Activated CD8-positive, alpha-beta memory T cell treated with anti-CD3 and anti-CD28 coated beads for 4 hours (primary cell): ENCODE measurements around the gene NR3C2.
"Not testable (repeated sequence)": the region's sequence is repeated elsewhere in the genome, so short reads cannot be mapped to it uniquely, and the experiment has no call there.

Experiments used
- DNase-seq, 2 donors: peaks; one replicate each; pipeline ENCODE4 v3.0.0-alpha.2; 2020; ENCODE audit warnings: low read depth in 2 of 2

The NR3C2 gene

DNA sequence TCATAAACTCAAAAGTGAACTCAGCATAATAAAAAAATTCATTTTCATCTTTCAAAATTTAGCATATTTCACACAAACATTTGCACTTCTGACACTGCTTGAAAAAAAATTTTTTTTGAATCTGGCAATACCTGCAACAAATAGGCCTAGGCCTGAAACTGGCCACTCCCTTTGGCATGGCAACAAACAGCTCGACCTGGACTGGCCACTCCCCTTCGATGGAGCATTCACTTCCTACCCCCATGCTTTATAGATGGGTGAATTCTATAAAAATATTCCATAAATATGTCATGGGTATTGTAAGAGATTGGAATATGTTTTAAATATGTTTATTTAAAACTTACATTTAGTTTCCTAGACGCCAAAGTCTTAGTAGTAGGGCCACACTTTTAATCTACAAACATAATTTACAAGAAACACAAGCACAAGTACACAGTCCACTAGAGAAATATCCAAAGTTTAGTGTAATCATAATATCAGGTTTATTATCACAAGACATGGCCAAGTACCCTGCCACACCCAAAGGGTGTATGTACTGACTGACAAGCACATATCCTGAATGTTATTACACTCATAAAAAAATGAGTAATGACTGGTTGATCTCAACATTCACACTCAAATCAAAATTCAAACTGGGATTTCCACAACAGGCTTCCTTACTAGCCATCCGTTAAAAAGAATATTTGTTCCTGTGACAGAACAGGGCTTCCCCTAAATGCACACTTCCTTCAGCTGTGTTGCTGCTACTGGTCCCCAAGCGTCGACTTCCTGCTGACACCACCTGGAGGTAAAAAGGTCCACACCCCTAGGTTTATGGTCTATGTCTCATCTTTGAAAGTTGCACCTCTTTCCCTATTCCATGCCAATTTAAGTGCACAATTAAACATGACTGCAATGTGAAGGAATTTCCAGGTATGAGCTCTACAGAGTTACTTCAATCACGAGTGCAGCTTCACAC lies 271.5 kb downstream of the NR3C2 start:
- DNase-seq = no peak

DNA sequence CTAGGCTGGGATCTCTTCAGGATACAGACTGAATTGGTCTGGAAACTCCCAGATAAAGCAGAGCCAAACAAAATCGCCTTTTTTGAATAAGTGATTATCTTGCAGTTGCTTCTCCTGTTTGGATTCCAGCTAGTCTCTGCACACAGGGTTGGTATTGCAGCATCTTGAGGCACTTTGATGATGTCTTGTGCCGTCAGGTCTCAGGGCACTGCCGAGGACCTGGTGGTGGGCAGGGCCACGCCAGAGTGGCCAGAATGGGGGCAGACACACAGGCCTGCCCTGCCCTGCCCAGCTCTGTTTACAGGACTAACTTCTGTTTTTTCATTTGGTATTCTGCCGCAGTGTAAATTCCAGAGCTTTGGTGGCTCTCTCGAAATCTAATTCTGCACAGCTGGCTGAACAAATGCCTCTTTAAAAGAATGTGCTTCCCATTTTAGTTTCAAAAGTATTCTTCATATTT lies 276.1 kb downstream of the NR3C2 start:
- DNase-seq = no peak

DNA sequence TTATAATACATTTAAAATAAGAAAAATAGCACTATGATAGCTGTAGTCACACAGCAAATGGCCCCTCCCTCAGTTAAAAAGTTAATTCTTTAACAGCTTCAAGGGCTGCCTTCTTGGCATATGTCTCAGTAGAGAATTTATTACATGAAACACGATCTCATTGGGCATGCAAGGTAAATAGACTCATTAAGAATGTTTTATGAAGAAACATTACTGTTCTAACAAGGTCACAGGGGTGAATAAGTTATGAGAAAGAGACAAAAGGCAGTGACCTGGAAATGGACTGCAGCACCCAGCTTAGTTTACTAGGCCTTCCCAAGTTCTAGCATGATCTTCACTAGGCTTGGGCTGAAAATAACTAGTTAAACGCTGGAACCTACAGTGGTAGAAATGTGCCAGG lies 277.7 kb downstream of the NR3C2 start:
- no peak for DNase-seq

DNA sequence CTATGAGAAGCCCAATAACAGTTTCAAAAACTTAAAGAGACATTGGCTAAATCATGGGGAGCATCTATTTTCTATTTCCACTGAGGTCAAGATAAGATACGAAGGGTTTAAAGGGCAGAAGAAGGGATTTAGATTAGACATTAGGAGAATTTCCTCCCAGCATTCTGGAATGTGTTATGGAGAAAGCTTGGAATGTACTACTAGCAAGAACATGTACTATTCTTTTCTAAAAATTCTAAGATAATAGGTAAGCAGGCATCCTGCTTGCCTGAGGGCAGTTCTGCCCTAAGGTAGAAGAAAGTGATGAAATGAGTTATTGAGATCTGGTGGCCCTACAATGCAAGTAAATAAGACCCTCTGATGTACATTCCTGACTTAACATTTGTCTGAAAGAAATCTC lies 279.2 kb downstream of the NR3C2 start:
- no peak for DNase-seq

DNA sequence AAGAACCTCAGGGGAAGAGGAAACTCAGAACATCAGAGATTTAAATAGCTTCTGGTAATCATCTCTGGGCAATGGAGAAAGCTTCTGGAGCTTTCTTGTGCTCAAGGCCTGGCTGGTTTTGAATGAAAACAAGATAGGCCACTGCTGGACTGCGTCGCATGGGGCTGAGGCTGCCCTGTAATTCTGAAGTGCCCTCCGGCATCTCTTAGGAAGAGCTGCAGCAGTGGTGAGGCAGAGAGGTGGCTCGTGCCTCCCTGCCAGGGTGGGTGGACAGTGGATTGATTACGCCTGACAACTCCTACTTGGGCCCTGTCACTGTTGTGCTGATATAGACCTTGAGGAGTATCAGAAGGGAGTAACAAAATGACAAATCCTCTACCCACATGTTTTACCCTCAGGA lies 279.7 kb downstream of the NR3C2 start:
- DNase-seq = no peak

DNA sequence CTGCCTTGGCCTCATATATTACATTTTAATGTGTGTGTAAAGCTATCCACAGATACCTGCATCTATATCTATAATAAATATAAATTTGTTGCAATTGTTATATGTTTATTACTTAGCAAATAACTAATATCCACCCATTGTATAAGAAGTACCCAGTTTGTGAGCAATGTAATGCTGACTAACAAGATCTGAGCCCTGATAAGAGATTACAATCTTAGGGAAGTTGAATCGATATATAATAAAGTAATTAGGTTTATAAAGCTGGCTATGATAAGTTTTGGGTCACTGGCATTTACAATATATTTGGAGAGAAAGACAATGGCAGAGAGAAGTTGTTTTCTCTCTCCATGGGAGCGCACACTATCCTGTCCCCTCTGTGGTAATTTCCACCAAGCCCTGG lies 280.6 kb downstream of the NR3C2 start:
- DNase-seq = no peak

DNA sequence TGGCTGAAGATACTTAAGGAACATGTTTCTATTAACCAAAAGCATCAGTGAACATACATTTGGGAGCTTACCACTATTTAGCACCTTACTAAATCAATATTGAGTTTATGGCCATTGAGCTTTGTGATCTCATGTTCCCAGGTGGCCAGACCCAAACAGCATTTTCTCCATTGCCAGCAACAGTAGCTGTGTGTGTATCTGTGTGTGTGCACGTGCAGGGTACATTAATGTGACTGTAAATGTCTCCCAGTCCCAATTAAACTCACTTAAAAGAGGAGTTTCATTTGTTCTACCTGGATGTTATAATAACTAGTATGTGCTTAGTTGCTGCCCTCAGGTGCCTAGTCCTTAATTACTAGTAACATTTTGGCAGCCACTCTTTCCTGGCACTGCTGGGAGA lies 282.4 kb downstream of the NR3C2 start:
- no peak for DNase-seq

DNA sequence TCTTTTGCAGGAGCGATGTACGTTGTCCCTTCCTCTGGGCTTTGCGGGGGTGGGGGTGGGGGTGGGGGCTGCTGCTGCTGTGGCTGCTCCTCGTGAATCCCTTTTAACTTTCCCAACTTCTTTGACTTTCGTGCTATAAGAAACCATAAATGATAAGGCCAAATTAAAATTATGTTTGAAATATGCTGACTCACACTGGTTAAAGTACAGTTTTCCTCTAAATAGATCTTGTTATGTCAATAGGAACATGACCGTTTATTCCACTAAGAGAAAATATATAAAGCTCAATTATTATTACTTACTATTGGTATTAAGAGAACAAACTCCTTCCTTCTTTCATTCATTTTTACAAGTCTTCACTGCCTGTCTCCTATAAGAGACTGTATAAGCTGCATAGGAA lies 287.4 kb downstream of the NR3C2 start:
- no peak for DNase-seq

DNA sequence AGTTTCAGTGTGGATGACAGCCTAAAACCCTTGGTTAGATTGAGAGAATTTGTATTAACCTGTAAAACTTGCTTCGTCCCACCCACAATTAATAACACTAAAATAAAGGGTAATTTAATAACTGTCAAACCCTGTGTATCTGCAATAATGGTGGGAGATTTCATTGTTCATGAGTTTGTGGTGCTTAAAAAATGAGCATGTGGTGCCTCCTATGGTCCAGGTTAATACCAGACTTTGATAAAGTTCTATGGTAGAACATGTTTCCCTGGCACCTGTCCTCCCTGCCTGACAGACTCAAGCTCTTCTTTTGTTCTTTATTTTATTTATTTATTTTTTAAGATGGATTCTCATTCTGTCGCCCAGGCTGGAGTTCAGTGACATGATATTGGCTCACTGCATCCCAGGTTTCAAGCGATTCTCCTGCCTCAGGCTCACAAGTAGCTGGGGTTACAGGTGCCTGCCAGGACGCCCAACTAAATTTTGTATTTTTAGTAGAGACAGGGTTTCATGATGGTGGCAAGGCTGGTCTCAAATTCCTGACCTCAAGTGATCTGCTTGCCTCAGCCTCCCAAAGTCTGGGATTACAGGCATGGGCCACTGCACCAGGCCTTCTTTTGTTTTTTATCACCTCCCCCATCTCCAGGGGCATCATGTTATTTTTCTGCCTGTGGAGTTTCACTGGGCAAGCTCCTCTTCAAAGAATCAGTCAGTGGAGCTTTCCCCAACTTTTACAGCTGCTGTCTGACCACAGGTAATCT lies 289.2 kb downstream of the NR3C2 start:
- no peak for DNase-seq

DNA sequence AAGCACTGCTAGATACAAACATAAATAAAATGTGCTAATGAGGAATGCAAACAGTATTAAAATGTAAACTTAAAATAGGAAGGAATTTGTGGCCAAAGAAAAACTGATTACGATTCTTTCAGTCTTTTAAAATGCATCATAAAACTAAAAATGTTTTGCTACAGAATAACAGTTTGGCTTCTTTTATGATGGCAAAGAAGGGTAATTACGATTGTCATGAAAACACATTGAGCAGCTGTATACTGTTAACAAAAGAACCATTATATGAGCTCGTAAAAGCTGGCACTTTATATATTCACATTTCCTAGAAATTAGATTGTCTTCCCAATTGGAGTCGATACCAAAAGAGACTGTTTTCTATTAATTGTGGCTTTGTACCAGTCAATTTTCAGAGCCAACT lies 290.4 kb downstream of the NR3C2 start:
- DNase-seq = no peak

DNA sequence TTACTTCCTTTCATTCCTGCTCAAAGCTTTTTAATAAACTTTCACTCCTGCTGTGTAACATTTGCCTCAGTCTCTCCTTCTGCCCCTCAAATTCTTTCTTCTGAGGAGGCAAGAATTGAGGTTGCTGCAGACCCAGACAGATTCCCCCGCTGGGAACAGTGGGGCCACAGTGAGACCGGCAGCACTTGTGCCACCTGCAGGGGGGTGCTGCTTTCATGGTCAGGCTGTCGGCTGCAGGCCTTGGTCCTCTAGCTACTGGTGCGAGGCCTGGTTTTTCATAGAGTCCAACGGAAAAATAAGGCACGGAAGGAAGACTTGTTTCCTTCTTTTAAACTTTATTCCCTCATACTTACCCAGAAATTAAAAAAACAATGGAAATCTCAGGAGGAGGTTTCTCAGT lies 296.7 kb downstream of the NR3C2 start:
- no peak for DNase-seq

DNA sequence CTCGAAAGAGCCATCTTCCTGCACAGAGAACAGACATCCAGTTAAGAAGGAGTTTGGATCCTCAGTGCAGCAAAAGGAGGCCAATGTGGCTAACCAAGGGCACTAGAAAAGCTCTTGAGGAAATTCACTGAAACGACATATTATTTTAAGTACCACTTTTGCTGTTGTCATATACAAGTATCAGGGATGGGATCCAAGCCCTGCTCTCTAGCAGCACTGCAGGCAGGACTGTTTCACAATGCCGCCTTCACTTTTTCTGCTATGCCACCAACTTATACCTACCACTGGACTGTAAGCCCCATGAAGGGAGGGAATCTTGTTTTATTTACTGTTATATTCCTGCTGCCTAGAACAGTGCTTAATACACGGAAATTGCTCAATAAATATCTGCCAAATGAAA lies 299.0 kb downstream of the NR3C2 start:
- no peak for DNase-seq

DNA sequence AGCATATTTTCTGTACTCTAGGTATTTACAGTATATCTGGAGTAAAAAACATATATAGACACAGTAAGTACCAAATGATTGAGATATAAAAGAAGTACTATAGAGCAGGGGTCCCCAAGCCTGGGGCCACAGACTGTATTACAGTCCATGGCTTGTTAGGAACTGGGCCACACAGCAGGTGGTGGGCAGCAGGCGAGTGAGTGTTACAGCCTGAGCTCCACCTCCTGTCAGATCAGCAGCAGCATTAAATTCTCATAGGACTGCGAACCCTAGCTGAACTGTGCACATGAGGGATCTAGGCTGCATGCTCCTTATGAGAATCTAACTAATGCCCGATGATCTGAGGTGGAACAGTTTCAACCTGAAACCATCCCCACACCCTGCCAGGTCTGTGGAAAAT lies 300.7 kb downstream of the NR3C2 start:
- DNase-seq = no peak

DNA sequence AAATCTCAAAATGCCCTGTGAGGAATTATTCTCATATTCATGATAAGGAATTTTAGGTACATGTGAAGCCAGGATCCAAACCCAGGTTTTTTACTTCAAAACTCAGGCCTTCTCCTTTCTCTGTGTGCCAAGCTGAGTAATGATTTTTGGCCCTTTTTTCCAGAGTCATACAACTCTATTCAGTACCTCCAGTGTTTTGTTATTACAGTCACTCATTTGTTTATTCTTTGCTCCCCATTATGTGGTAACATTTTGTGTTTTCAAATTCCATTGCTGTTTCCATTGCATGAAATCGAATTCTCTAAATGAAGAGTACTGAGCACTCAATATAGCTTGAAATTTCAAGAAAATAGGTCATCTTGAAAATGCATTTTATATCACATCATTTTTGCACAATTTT lies 315.4 kb downstream of the NR3C2 start:
- no peak for DNase-seq

DNA sequence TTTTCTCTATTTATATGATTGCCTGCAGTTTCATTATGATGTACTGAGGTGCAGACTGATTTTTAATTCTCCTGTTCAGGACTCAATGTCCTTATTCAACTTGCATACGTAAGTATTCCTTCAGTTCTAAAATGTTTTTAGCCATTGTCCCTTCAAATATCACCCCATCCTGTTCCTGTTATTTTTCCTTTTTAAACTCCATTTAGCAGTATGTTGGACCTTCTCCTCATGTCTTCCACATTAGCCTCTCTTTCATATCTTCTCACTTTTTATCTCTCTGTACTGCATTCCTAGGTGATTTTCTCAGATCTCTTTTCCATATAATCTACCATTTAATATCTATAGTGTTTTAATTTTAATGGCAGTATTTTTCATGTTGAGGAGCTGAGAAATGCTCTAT lies 317.7 kb downstream of the NR3C2 start:
- no peak for DNase-seq

DNA sequence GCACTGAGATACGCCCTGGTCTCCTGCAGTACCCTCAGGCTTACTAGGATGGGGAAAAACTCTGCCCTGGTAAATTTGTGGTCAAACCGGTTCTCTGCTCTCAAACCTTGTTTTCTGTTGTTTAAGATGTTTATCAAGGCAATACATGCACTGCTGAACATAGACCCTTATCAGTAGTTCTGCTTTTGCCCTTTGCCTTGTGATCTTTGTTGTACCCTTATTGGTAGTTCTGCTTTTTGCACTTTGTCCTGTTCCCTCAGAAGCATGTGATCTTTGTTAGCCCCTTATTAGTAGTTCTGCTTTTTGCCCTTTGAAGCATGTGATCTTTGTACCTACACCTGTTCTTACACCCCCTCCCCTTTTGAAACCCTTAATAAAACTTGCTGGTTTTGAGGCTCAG lies 319.1 kb downstream of the NR3C2 start:
- DNase-seq = not testable (repeated sequence)

DNA sequence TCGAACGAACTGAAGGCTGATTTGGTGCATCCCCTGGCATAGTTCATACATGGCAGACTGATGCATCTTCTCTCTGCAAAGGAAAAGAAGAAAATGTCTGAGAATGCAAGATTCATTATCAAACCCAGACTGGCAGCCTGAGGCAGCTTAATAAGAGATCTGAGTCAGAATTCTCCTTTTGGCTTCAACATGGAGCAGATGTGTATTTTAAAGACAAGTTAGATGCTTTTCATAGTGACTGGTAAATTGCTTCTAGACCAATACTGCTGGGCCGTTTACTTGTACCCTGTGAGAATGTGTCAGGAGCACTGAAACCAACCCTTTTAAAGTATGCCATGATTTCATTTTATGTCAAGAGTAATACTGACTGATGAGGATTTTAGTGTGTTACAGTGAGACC lies 322.0 kb downstream of the NR3C2 start:
- no peak for DNase-seq

DNA sequence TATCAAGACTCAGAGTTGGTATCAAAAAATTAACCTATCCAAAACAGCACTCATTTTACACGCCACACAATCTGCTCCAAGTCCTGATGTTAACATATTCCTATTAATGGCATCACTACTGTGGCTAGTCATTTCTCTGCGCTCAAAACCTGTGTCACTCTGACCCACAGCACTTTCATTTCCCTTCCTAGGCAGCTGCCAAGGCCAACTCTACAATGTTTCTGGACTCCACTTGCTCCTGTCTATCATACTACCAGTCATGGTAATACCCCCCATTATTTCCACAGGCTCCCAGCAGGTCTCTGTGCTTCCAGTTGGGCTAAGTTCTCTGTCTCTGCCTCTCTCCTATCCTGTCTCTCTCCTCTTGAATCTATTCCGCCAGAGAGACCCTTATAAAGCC lies 323.6 kb downstream of the NR3C2 start:
- no peak for DNase-seq

DNA sequence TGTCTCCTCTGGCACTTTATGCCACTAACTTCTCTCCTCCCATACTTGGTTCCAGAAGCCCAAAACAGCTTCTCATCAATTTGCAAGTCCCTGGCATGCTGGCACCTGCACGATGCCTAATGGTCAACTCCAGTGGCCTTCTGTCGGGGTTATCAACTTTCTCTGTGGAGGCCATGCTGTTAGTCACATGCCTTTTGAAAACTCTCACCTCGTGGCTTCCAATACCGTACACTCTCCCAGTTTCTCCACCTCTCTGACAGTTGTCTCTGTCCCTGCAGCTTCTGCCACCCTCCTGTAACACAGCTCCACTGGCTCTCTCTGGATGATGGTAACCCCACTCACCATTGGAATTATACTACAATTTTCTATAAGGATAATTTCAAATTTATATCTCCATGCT lies 324.0 kb downstream of the NR3C2 start:
- no peak for DNase-seq

DNA sequence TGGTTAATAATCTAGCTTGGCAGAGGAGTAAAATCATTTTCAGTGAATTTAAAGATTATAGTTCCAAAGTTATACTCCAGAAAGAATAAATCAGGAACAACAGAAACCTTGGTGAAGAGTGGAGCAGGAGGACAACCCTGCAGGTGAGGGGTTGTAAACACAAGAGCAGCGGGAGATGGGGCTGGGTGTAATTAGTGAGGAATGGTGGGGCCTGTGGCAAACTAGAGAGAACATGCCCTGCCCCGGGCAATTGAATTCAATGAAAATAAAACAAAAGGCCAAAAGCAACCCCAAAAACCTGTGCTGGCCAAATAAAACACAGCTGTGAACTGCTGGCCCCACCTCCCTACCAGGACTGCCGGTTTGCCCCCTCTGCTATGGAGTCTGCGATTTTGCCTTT lies 325.2 kb downstream of the NR3C2 start:
- DNase-seq = no peak

DNA sequence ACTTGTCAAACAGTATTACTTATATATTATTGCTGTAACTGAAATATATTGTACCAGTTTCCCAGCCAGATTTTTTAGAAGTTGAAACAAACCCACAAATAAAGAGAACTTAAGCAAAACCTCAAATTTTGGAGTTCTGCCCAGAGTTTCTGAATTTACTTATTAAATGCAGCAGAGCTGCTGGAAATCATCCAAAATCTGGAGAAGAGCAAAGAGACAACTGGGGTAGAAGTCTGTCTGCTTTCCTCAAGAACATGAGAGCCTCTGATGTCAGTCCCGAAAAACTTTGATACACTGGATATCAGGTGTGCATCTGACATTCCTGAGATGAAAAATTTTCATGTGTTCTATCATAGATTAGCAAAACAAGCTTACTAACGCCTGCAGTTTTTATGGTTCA lies 325.9 kb downstream of the NR3C2 start:
- no peak for DNase-seq

DNA sequence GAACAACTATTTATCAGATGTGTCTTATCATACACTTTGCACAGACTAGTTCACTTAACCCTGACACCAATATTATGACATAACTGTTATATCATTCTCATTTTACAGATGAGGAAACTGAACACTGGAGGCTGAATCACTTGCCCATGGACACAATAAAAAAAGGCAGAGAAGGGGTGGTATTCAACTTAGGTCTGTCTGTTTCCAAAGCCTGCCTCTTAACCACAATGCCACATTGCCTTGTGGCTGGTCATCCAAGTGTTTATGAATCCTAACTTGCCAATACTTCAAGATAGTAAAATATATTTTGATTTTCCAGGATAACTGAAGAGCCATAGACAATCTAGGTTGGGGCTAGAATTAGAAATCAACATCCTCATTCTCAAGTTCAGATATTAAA lies 327.8 kb downstream of the NR3C2 start:
- no peak for DNase-seq
